T1000 (cell line): ENCODE data around the gene TCF12.
"Not testable (repeated sequence)": the region's sequence is repeated elsewhere in the genome, so short reads cannot be mapped to it uniquely, and the experiment has no call there.

ENCODE experiments used
- DNase-seq: peaks from one replicate; lab custom pipeline; 2025; ENCODE audit warnings: mixed read lengths; lab: John Stamatoyannopoulos, UW

Gene TCF12

DNA sequence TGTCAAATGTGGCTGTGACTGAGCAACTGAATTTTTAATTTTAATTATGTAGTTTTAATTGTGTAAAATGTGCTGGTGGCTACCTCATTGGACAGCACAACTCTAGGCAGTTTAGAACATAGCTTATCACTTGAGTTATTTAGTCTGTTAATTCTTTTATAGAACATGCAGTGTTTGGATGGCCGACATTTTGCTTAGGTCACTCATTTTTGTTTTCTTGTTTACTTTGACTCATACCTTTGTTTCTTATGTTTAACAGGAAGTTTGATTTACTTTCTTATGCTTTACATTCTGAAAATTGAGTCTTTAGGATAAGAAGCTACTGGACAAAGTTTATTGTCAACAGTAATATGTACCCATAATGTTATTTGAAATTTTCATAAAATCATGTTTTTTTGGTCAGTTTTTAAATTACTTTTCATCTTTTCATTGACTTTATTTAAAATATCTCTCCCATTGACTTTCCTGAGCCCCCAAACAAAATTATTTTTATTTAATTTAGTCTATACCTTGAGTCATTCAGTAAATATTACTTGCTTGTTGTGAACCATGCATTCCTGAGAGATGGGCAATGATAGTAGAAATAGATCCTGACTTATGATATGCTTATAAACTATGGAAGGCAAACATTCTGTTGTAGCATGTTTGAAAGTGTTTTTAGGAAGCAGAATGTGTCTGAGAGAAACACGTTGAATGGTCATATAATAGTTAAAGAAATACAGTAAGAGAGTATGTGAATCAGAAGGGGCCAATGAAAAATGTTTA is 60.6 kb downstream of the TCF12 start:
- no peak for DNase-seq

DNA sequence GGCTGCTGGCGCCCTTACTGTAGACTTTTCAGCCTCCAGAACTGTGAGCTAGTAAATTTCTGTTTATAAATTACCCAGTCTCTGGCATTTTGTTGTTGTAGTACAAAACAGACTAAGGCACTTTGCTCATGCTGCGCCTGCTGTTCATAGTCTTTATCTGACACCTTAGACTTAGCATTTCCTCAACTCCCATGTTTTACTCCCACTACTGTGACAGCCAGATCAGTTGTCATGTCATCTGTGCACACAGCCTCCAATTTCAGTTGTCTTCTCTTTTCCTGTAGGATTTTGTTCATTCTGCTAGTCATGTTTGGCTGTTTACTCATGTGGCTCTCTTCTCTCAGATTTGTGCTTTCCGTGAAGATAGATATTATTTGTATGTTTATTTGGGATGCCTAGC is 62.0 kb downstream of the TCF12 start:
- no peak for DNase-seq

DNA sequence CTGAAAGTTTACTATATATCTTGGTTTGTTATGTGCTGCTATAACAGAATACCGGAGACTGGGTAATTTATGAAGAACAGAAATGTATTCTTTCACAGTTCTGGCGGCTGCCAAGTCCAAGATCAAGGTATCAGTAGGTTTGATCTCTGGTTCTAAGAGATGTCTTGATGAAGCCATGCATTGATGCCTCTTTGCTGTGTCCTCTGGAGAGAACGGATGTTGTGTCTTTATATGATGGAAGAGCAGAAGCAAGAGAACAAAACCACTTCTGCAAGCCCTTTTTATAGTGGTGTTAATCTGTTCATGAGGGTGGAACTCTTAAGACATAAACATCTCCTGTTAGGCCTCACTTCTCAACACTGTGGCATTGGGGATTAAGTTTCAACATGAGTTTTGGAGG is 62.7 kb downstream of the TCF12 start:
- no peak for DNase-seq

DNA sequence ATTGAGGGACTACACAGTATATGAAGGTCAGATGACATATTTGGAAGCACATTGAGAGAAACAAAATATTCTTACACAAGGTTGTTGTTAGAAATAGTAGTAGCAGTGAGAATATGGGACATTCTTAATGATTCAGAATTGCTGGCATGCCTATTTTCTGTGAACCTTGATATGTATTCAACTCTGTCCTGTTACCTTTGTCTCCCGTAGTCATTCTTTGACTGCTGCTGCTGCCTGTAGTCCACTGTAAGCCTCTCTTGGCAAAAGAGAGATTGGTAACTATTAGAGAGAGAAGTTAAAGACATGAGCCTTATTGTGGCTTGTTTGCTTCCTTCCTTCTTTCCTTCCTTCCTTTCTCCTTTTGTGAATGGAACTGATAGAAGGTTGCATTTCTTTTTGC is 64.5 kb downstream of the TCF12 start:
- no peak for DNase-seq

DNA sequence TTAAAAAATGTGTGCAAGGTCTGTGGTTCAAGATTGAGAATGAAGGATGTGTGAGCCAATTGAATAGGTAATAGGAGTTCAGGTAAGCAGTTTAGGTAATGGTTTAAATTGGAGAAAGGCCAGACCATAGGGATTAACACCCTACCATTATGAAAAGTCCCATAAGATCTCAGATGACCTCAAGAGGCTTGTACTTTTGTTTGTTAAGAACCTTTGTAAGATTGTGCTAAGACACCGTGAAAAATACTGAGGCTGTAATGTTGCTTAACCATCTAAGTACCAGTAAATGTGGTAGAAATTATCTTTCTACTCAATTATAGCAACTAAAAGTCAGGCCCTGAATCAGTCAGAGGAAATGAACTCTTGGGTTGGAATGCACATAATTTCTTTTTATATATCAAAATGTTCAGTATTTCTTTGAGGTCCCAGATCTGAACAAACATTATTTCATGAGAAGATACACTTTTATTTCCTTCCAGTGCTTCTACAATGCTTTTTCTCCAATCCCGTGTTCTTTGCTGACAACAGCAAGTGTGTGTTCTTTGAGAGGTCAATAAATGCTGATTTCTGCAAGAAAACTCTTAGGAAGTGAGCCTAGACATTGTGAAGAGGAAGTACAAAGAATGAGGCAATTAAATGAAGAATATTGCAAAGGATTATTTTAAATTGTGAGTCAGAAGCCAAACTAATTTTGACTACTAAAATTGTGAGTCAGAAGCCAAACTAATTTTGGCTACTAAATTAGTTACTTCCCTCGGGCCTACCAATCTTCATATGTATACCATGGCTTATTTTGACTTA is 66.4 kb downstream of the TCF12 start:
- DNase-seq = no peak

DNA sequence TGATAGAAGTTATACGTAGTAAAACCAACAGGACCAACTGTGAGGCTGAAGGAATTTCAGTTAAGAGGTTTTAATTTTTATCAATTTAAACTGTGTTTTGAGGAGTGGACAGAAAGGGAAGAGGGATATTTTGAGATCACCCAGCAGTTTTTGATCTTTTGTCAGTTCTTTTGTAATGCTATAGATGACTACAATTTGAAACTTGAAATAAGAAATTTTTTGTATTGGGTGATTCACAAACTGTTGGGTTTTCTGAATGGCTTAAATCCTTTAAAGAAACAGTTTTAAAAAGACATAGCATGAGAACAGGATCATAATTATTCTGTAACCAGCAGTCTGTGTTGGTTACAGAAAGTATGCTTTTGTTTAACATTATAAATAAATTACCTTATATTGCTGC is 67.4 kb downstream of the TCF12 start:
- DNase-seq = no peak

DNA sequence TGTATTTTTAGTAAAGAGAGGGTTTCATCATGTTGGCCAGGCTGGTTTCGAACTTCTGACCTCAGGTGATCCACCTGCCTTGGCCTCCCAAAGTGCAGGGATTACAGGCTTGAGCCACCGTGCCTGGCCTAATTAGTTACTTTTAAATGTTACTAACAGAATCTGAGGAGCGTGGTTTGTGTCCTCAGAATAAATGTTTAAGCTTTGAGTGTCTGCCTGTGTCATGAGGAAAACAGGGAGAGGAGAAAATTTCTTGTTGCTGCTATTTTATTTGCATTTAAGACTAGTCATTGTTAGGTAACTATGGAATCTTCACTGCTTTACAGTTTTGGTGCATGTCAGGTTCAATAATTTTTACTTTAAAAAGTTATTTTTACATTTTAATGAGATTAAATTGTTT is 68.8 kb downstream of the TCF12 start:
- DNase-seq = no peak

DNA sequence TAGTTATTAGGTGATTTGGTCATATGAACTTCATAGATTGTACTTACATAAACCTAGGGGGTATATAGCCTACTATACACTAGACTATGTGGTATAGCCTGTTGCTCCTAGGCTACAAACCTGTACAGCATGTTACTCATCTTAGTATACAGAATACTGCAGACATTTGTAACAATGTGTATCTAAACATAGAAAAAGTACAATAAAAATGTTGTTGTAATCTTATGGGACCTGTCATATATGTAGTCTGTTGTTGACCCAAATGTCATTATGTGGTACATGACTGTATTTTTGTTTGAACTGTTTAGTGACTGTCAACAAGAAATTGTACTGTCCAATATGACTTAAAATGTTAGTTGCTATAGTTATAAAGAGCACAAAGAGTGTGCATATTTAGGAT is 69.8 kb downstream of the TCF12 start:
- DNase-seq = no peak

DNA sequence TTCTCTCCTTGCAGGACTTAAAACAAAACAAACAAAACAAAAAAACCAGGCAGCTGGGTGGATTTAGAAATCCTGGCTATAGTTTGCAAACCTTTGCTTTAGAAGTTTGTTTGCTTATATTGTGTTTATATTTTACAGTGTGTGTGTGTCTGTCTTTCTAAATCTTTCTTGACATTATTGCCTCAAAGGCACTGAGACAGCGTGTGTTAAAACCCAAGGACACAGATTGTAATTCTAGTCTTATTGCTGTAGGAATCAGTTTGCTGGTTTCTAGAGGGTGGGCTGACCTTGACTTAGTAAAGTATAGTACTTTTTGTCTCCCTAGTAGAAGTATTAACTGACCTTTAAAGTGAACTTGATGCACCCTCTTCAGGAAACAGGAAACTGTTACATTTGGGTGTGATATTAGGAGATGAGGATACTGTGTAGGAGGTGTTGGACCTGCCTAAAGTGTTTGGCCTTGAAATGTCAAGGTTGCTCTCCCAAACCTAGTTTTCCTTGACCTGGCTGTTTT is 71.0 kb downstream of the TCF12 start:
- DNase-seq = no peak

DNA sequence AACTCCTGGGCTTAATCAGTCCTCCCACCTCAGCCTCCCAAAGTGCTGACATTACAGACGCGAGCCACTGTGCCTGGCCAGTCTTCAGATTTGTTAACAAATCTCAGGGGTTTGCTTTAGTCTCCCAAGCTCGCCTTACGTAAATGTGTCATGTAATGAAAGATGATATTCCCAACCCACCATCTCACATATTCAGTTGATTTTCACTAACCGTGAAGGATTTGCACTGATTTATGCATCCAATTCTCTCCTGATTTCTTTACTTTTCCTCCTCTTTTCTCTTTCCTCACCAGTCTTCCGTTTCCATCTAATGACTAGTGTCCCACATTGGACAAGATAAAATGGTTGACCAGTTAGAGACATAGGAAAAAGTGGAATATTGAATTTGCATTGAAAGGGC is 72.6 kb downstream of the TCF12 start:
- no peak for DNase-seq

DNA sequence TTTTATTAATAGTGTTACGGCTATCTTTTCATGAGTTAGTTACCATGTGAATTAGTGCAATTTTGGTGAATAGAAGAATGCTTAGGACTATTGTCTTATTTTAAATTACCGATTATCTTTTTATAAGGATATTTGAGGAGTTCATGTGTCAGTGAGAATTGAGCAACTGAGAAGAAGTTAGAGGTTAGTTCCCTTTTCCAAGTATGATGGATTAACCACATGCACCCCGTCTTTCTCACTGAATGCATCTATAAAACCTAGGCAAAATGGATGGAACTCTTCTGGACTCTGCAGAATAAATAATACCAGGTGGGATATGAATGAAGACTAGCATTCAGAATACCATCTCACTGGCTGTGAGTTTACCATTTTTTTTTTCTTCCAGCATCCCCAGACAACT is 74.3 kb downstream of the TCF12 start:
- no peak for DNase-seq

DNA sequence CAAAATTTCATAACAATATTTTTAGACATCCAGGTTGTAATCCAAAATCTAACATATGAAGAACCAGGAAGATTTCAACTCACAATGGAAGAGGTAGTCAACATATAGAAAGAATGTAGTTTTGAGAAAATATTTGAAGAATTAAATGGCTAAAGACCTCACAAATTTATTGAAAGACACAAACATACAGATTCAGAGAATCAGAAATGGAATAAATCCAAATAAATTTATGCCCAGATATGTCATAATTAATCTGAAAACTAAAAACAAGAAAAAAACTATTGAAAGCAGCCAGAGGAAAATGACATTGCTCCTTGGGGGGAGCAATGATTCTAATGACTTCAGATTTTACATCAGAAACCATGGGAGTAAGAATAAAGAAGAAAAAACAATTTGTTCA is 75.8 kb downstream of the TCF12 start:
- no peak for DNase-seq

DNA sequence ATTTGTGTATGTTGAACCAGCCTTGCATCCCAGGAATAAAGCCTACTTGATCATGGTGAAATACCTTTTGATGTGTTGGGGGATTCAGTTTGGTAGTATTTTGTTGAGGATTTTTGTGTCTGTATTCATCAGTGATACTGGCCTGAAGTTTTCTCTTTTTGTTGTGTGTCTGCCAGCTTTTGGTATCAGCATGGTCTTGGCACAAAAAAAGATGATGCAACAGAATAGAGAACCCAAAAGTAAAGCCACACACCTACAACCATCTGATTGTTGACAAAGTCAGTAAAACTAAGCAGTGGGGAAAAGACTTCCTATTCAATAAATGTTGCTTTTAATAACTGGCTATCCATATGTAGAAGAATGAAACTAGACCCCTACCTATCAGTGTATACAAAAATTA is 77.6 kb downstream of the TCF12 start:
- no peak for DNase-seq

DNA sequence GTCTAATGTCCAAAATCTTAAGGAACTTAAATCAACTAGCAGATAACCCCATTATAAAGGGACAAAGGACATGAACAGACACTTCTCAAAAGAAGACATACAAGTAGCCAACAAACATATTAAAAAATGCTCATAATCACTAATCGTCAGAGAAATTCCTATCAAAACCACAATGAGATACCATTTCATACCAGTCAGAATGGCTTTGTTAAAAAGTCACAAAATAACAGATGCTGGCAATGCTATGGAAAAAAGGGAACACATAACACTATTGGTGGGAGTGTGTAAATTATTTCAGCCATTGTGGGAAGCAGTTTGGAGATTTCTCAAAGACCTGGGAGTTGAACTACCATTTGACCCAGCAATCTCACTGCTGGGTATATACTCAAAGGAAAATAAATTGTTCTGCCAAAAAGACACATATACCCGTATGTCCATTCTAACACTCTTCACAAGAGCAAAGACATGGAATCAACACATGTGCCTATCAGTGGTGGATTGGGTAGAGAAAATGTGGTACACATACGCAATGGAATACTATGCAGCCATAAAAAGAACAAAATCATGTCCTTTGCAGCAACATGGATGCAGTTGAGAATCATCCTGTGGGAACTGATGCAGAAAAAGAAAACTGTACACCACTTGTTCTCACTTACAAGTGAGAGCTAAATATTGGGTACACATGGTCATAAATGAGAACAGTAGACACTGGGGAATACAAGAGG is 78.5 kb downstream of the TCF12 start:
- DNase-seq = no peak

DNA sequence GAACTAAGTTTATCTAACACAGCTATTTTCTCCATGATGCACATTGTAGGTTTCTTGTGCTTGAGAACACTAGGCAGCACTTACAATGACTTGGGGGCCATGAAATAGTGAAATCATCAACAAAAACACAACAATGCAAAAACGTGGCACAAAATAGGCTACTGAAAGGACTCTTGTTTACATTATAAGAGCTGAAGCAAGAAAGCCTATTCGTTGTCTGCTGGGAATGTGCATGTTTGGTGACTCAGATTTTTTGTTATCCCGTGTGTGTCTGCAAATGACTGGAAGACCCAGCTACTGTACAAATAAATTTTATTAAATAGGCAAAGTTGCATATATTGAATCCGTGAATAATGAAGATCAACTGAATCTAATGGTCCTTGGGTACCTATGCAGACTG is 85.0 kb downstream of the TCF12 start:
- no peak for DNase-seq

DNA sequence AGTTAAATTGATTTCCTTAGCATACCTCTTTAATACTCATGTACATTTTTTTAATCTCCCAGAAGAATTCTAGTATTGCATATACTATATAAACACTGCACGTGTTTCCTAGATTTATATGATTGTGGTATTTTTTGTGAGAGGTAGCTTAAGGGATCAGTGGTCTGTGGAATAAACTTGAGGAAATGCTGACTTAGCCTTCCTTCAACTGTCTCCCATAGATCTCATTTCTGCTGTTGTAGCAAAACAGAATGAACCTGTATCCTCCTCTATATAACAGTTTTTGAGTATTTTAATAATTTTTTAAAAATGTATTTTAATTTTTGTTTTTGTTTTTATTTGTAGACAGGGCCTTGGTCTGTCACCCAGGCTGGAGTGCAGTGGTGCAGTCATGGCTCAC is 86.8 kb downstream of the TCF12 start:
- DNase-seq = no peak

DNA sequence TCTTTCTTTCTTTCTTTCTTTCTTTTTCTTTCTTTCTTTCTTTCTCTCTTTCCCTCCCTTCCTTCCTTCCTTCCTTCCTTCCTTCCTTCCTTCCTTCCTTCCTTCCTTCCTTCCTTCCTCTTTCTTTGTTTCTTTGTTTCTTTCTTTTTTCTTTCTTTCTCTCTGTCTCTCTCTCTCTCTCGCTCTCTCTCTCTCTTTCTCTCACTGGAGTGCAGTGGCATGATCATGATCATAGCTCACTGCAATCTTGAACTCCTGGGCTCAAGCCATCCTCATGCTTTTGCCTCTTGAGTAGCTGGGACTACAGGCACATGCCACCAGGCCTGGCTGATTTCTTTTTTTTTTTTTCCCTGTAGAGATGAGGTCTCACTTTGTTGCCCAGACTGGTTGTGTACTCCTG is 89.4 kb downstream of the TCF12 start:
- DNase-seq = not testable (repeated sequence)

DNA sequence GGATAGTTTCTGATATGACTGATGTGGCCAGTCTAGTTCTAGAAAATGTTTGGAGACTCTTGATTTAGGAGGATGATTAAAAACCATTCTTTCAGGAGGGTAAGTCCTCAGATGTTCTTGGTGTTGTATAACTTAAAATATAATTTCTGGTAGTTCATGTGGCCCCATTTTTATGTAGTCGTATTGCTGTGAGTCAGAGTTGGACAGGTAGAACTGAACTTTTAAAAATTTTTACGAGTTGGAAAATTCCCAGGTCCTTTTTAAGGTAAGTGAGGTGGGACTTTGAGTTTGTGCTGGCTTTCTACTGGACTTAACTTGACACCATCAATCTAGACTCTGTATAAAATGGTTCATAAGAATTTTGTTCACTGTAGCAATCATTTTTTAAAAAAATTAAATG is 92.3 kb downstream of the TCF12 start:
- DNase-seq = no peak

DNA sequence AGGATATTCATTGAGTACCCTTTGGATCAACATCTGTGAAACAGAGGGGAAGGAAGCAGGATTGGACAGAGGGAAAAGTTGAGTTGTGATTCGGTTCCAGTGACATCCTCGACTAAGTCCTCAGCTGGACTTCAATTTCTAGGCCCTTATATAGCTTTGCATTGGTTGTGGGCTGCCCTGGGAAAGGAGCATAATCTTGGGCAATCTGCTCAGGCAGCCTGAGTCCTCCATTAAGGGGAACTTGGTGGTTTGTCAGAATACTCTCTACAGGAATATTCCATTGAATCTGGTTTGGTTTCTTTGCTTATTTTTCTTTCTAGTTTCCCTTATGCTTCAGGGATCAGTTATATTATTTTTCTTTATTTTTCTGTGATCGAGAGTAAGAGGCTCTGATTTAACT is 94.1 kb downstream of the TCF12 start:
- no peak for DNase-seq

DNA sequence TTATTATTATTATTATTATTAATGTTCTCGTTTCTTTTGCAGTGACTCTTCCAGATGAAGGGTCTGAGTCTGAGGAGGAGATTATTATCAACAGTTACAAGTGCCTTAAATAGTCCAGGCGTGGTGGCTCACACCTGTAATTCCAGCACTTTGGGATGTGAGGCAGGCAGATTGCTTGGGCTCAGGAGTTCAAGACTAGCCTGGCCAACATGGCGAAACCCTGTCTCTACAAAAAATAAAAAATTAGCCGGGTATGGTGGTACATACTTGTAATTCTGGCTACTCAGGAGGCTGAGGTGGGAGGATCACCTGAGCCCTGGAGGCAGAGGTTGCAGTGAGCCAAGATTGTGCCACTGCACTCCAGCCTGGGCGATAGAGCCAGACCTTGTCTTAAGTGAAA is 96.5 kb downstream of the TCF12 start:
- not testable (repeated sequence) for DNase-seq

DNA sequence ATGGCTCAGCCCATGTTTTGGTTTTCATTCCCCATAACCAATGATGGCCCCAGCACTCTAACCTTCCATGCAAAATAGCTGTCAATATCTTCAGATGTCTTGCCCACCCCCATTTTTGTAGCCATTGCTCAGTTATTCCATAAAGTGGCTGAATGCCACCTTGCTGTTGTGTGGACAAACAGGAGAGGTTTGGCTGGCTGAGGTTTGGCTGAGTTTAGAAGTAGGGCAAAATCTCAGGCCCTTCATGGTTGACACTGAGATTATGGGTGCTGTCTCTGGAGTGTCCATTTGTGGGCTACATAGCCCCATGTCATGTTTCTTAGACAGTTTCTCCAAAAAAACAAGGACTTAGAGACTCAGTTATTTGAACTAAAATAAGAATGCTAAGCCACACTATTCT is 96.9 kb downstream of the TCF12 start:
- DNase-seq = no peak

DNA sequence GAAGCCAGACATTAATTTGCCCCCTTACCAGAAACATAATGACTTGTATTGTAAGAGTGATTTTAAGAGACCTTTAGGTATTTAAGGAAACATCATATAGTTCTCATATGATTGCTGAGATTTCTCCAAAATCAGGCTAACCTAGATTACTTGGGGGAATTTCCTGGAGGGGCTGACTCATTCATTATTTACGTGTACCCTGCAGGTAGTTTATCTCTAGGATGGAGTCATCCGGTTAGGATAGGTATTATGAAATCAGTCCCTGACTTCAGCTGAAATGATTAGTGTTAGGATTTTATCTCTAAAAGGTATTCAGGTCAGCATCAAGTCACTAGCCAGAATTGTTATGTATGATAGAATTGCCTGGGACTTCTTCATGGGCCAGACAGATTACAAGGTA is 97.5 kb downstream of the TCF12 start:
- DNase-seq = no peak

DNA sequence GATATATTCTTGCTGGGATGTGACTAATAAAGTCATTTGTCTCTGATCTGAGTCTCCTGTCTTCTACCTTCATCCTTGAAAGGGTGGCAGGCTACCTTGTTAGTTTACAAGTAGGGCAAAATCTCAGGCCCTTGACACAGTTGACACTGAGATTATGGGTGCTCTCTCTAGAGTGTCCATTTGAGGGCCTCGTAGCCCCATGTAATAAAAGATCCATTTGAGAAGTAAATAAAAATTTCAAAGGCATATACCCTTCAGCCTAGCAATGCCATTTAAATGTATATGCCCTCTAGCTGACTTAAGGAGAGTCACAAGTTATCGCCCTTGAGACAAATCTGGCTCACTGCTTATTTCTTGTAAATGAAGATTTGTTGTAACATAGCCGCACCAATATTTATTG is 98.6 kb downstream of the TCF12 start:
- DNase-seq = no peak
